GM19468 (cell line): ENCODE results near the gene LRFN5.

ENCODE experiments used
- ATAC-seq: cut with Tn5 transposase; IDR thresholded peaks from one replicate; pipeline ENCODE4 v1.9.1; 2021; ENCODE audit warnings: mild to moderate bottlenecking, moderate library complexity, moderate number of reproducible peaks; ENCODE audit not compliant: unreplicated experiment; ENCODE audit errors: extremely low read depth

Gene LRFN5

DNA sequence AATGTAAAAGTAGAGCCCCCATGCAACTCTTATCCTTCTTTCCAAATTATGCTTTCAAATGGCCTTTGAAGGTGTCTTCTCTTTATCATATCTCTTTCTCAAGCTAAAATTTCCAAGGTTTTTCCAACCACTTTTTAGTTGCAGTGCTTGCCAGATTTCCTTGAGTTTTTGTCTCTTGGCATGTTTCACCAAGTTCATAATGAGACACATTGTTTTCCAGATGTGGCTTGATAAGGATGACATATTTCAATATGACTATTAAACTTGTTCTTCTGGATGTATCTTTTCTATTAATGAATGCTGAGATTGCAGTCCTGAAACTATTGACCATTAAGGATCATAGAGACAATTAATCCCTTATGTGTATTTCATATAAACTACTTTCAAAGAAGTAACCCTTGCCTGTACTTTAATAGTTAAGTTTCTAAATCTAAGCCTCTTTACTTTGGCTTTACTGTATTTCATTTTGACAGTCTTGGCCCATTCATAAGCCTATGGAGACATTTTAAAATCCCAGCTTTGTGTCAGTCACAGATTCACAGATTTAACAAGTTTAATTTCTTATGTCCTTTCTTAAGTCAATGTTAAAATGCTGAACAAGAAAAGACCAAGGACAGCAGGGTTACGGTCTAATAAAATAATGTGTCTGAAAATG is 151.5 kb downstream of the LRFN5 start:
- no peak for ATAC-seq

DNA sequence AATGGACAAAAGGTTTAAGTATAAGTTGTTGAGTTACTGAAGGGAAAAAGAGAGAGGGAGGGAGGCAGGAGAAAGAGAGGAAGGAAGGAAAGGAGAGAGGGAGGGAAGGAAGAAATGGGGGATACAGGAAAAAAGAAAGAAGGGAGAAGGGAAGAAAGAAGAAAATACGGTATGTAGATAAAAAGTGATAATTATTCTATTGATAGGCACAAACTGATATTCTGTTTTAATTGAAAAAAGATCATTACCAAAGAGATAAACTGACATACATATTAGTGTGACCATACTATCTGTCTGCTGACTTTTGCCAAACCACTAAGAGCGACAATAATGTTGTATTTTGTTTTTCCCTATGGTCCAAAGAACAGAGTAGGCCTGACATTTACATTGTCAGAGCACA is 154.5 kb downstream of the LRFN5 start:
- ATAC-seq, result no peak

DNA sequence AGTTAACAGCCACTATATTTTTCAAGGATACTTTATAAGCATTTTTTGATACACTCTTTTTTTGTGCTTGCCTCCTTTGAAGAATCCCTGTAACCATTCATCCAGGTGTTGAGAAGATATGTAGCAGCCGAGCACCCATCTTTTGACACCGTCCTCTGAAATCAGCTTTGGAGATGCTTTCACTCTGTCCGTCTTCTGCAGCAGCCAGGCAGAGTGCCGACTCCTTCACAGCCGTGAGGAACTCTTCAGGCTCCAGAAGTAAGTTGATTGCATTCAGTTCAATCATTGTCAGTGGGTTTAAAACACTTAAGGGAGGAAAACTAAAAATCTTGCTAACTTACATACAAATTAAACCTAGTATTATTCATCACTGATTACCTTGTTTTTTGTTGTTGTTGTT is 160.1 kb downstream of the LRFN5 start:
- no peak for ATAC-seq

DNA sequence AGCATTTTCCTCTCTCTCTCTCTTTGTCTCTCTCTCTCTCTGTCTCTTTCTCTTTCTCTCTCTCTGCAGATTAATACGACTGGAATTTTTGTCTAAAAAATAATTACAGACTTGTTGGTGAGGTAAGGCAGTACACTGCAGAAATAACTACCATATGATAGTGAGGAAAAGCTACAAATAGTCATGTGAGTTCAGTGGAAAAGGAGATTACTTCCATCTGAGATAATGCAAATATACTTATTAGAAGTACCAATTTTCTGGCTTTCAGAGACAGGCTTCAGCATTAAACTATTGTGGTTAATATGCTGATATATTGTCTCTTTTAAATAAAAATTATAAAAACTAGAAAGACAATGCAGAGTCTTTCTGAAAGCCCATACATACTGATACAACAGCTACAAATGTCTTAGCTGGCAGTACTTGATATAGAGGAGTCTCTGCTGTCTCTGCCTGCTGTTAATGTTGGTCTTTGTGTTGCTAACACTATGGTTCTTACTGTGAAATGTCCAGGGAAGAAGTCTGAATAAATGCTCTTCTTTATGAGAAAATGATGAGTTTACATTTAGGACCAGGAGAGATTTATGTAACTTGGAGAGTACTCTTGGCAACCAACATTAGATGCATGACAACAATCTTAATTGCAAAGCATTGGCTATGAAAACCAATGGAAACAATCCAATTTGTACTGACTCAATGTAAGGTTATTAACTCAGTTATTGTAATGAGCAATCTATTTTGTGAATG is 167.0 kb downstream of the LRFN5 start:
- no peak for ATAC-seq

DNA sequence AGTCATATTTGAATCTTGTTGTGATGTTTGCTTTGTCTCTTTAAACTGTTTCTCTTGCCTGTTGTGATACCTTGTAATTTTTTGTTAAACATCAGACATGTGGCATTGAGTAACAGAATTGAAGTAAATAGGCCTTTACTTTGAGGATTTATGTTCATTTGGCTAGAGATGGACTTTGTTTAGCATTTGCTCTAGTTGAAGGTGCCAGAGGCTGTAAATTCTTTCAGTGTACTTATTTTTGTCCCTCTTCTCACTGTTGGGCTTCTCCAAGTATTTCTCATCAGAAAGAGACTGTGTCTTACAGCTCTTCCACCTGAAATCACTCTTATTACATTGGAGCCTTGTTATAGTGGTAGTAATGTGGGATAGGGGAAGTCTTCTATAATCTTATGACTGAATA is 175.8 kb downstream of the LRFN5 start:
- no peak for ATAC-seq

DNA sequence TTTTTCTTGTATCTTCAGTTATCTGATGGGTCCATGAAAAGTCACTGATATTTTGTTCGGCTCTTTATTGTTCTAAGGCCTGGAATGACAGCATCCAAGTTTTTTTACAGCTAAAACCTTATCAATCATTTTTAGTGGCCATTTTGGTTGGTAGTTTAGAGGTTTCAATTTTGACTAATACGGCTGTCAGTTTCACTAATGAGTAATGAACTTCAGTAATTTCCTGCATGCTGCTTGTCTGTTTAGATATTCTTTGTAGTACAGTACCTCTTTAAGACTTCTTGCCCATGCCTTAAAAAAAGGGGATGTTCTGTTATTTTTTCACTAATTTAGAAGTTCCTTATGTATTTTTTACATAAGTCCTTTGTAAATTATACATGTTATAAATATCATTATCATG is 176.7 kb downstream of the LRFN5 start:
- ATAC-seq, result no peak

DNA sequence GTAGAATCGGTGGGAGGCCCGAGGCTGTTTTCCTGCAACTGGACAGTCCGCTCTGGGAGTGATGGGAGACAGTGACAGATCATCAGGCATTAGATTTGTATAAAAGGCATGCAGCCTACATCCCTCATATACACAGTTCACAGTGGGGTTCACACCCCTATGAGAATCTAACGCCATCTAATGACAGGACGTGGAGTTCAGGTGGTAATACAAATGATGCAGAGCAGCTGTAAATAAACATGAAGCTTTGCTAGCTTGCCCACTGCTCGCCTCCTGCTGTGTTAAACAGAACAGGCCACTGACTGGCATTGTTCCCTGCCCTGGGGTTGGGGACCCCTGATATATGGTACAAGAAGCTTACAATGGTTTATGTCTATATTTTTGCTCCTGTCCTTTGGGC is 179.0 kb downstream of the LRFN5 start:
- no peak for ATAC-seq

DNA sequence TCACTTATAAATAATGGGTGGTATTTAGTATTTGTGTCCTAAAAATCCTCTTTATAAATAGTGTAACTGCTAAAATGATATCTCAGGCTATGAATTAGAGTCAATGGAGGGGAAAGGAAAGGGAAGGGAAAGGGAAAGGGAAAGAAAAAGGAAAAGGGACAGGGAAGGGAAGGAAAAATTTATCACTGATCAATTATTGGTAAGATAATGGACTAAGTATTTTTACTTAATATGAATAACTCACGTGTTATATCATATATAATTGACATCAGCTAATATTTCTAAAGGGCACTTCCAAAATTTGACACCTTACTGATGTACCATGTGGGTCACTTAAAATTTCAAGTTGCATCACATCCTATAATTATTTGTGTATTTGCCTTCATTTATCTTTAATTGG is 193.1 kb downstream of the LRFN5 start:
- no peak for ATAC-seq

DNA sequence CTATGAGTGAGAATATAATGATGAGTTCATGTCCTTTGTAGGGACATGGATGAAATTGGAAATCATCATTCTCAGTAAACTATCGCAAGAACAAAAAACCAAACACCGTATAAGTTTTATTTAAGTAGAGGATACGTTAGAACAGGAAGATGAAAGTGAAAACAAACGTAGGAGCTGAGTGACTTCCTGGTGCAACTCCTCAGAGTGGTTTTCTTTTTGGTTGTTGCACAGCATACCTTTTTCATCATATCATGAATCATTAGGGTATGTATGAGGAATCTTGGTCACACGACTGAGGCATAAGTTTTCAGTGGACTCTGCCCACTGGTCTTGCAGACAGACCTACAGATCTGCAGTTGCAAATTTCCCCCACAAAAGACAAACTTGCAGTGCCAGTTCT is 199.0 kb downstream of the LRFN5 start:
- no peak for ATAC-seq

DNA sequence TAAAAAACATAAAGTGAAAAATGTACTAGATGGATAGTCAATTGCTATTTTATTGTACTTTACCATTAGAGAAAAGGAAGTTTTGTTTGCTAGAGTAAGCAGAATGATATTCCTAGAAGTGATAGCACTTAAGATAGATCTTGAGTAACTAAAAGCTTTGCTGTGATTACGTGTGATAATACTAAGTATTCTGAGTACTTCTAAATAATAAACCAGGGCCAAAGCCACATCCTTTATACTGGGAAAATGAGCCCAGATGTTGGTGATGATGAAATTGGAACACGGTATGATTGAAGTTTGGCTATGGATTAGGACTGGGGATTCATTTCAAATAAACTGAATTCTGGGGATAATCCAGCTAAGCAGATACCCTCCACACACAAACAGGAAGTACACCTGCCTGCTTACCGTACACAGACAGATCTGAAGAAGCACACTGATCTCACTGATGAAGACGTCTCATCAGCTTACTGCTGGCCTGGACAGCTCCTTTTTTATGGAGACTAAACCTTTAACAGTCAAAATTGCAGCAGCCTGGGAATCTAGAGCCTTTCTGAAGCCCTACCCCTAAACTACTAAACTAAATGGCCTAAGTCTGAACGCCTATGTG is 199.8 kb downstream of the LRFN5 start:
- ATAC-seq, result no peak

DNA sequence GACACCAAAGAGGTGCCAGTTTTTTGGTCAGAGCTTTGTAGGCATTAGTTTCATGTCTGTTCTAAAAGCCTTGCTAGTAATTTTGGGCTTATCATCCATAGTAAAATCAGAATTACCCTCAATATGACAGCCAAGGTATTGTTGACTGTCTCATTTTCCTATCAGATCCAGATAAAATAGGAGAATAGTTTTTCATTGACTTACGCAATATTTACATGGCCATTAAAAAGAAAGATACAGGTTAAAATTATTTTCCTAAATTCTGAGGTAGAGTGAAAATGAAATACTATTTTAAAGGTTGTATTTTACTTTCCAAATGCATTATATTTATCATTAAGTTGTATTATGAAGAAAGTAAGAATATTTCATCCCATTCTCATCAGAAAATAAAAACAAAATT is 203.7 kb downstream of the LRFN5 start:
- no peak for ATAC-seq

DNA sequence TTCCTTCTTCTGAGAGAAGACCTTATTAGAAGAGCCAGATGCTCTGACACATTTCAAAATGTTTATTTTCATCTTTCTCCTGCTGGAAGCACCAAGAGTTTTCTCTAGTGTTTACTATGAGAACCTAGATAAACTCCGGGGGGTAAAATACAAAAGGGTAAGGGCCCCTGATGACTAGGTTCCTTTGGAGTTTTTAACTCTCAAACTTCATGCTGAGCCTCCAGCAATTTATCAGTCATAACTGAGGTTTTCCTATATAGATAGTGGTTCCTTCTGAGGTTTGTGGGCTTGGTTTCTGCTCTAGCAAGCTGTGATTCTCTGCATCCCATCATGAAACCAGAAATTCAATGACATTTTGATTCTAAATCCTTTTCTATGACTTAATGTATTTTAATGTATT is 210.9 kb downstream of the LRFN5 start:
- no peak for ATAC-seq

DNA sequence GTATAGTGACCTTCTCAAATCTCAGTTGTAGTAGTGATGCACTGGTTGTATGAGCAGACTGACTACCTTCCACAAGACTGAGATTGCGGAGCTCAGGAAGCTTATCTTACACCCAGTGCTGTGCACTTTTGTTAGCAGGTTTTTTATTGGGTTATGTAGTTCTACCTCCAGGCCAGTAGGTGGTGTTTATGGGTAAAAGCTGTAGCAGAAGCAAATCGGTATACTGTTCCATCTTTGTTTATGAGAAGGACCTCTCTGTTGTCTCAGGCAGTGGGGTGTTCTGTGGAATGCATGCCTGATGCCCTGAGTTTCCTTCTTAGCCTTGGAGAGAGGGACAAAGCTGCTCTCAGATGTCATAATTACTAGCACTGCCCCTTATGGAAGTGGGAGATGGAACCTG is 217.8 kb downstream of the LRFN5 start:
- no peak for ATAC-seq

DNA sequence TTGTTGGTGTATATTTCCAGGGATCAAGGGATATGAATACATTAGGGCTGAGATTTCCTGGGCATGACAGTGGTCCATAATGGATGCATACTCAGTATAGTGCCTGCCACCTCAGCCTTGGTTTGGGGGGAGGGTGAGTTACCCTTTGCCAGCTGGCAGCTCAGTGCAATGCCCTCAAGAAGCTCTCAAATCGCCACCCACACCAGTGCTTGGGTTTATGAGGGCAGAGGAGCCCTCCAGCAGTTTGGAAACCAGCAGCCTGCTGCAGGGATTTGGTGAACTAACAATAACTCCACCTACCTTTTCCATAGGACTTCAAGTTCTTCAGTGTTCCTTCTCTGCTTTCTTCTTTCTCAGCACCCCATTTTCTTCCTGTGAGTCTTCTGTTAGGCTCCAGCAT is 218.9 kb downstream of the LRFN5 start:
- ATAC-seq, result no peak

DNA sequence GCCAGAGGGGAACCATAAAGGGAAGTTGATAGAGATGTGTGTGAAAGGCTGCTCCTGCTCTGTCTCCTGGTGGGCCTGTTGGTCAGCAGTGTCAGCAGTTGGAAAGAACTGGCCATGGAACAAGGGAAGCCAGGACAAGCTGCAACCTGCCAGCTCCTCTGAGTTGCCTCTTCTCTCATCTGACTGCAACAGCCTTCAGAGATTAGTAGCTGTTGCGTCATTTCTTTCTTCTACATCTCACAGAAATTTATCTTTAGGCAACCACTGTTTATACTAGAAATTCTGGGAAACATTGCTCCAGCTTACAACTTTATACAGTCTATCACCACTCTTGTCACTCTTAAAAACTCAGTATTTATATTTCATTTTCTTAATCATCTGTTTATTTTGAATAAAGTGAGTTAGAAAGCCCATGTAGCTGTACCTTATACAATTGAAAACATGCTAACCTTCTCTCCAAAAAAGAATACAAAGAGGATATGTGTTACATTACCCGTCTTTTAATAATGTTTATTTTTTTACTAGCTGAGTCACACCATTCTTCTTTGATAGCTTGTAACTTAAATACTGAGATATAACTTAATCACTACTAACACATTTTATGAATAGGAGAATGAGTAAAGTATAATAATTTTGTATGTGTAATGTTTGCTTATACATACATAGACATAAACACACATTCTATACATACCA is 224.2 kb downstream of the LRFN5 start:
- no peak for ATAC-seq

DNA sequence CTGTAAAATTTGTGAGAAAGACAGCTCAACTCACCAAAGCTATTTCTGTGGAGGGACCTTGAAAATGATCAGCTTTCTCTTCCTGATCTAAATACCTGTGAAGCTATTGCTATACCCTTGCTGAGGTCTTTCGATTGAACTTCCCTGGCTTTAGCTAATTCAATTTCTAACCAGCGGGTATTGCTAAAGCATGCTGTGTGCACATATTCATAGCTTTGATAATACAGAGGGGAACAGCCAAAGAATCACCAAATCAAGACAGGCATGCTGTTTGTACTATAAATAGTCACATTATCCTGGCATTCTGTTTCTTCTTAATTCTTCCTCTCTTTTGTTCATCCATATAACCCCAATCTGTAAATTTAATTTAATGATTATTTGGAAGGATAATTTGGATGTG is 233.0 kb downstream of the LRFN5 start:
- no peak for ATAC-seq

DNA sequence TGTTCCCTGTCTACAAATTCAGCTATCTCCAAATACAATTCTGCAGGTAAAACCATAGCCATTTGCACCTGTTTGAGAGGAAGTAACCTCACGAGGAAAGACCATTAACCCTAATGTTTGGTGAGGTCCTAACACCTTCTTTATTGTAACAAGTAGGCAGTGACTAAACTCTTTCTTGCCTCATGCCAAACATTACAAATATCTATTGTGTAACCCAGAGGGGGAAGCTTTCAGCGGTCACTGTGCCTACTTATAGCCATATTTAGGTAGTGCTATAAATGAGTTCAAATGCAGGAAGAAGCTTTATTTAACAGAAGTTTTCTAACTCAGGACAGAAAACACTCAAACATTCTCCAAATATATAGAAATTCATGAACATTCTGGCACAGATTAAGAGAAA is 252.7 kb downstream of the LRFN5 start:
- no peak for ATAC-seq

DNA sequence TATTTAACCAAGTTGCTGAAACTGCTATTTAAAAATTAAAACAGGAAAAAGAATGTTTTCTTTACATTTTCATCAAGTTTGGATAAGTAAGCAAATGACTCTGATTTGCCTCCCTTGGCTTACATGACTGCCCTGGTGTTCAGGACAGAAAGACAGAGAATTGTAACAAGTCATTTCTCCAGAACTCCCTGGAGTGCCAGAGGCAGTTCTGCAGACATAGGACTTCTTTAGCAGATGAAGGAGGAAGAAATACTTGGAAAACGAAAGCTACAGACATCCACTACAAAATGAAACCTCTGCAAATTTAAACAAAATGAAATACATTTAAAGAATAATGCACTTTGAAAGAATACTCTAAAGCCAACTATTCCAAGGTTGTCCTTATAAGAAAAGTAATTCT is 253.9 kb downstream of the LRFN5 start:
- no peak for ATAC-seq

DNA sequence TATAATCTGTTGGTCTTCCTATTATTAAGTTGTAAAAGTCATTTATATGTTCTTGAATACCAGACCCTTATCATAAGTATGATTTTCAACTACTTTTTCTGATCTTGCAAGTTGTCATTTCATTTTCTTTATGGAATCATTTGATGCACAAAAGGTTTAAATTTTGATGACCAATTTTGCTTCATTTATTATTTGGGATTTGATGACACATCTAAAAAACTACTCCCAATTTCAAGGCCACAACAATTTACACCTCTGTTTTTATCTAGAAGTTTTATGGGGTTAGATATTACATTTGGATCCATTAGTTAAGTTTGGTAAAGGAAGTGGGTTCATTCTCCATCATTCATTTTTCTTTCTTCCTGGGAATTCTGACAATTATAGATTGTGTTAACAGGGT is 259.2 kb downstream of the LRFN5 start:
- no peak for ATAC-seq

DNA sequence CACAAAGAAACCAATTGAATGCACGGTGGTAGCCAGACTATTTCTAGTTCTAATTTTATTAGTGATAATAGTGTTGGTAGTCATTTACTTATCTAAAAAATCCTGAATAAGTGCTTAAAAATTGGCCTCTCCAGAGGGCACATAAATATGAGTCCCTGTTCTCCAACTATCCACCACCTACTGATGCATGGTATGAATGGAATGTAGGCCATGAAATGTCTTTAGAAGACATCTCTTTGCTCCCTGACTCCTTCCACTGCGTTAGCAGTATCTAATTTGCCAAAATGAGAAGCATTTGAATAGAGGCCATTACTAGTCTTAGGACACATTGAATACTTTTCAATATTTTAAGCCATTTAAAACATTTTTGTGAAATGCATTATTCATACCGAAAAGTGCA is 261.7 kb downstream of the LRFN5 start:
- no peak for ATAC-seq
